SK-N-SH (cell line): ENCODE data around the gene CYP27A1. TPM values are rescaled to one million over a fixed set of nuclear protein-coding genes. Genes with fewer than 3 reads are reported as not detected.

Experiments used
- CTCF ChIA-PET: fragments of 300-600, 350-600 bp; formaldehyde crosslinking; extraction: SDS; loops from one replicate; lab custom pipeline; 2021; lab: Yijun Ruan, JAX
- POLR2A ChIA-PET: fragments of 350-600 bp; sonication (Branson Sonifier 250); formaldehyde crosslinking; extraction: SDS; loops from one replicate; lab custom pipeline; 2020; ENCODE audit warnings: antibody characterized with exemption, inconsistent platforms; lab: Yijun Ruan, JAX
- DNase-seq: peaks from one replicate; pipeline ENCODE4 v3.0.0; 2012
- H2AFZ ChIP-seq: fragments of 200-600 bp; sonication (generic); 2 replicates; pipeline ENCODE4 v1.8.1; 2016; ENCODE audit warnings: antibody characterized with exemption, mild to moderate bottlenecking, low read depth
- H3F3A ChIP-seq: fragments of 200-600 bp; sonication (generic); replicated peaks from 2 replicates; pipeline ENCODE3; 2016; ENCODE audit warnings: antibody characterized with exemption, mild to moderate bottlenecking; ENCODE audit not compliant: insufficient read depth
- H3K27ac ChIP-seq, 2 experiments: fragments of 200-500 bp in 1 of 2; fragments of 200-600 bp in 1 of 2; sonication (Bioruptor generic) in 1 of 2; sonication (generic), shearing (Covaris generic) in 1 of 2; 2 replicates each; pipeline versions ENCODE4 v1.5.1 to v1.6.1; 2014 to 2016; ENCODE audit warnings: low read depth in 2 of 2, inconsistent platforms in 1 of 2, low read length in 1 of 2, mild to moderate bottlenecking in 1 of 2, mixed read lengths in 1 of 2
- H3K27me3 ChIP-seq: fragments of 200-600 bp; sonication (generic), shearing (Covaris generic); 2 replicates; pipeline ENCODE4 v1.6.1; 2016; ENCODE audit warnings: mixed run types; ENCODE audit not compliant: insufficient read depth
- H3K36me3 ChIP-seq, 2 experiments: fragments of 200-500 bp in 1 of 2; fragments of 200-600 bp in 1 of 2; sonication (Bioruptor generic) in 1 of 2; sonication (generic) in 1 of 2; replicated peaks in 1 of 2; 2 replicates each; pipeline versions ENCODE3 to v1.5.1; 2014 to 2016; ENCODE audit warnings: low read length in 1 of 2, mild to moderate bottlenecking in 1 of 2; ENCODE audit not compliant: insufficient read depth in 2 of 2, control insufficient read depth in 1 of 2
- H3K4me1 ChIP-seq, 2 experiments: fragments of 200-500 bp in 1 of 2; fragments of 200-600 bp in 1 of 2; sonication (Bioruptor generic) in 1 of 2; sonication (generic), shearing (Covaris generic) in 1 of 2; 2 replicates each; pipeline versions ENCODE4 v1.5.1 to v1.6.1; 2014 to 2016; ENCODE audit warnings: low read depth in 1 of 2, low read length in 1 of 2, mixed run types in 1 of 2; ENCODE audit not compliant: insufficient read depth in 2 of 2, control insufficient read depth in 1 of 2
- H3K4me2 ChIP-seq: fragments of 200-600 bp; sonication (generic), shearing (Covaris generic); 2 replicates; pipeline ENCODE4 v1.6.1; 2017; ENCODE audit warnings: mixed run types
- H3K4me3 ChIP-seq, 2 experiments: fragments of 200-500 bp in 1 of 2; fragments of 200-600 bp in 1 of 2; sonication (Bioruptor generic) in 1 of 2; sonication (generic), shearing (Covaris generic) in 1 of 2; 2 replicates each; pipeline versions ENCODE4 v1.5.1 to v1.8.1; 2014 to 2016; ENCODE audit warnings: low read depth in 2 of 2, inconsistent platforms in 1 of 2, low read length in 1 of 2, mild to moderate bottlenecking in 1 of 2, mixed read lengths in 1 of 2, moderate library complexity in 1 of 2
- H3K79me2 ChIP-seq: fragments of 200-600 bp; sonication (generic); 2 replicates; pipeline ENCODE4 v1.8.1; 2017; ENCODE audit warnings: mild to moderate bottlenecking; ENCODE audit not compliant: insufficient read depth
- H3K9ac ChIP-seq: fragments of 200-600 bp; sonication (generic); 2 replicates; pipeline ENCODE4 v1.6.1; 2017; ENCODE audit warnings: mixed run types
- H3K9me2 ChIP-seq: fragments of 200-600 bp; sonication (generic); 2 replicates; pipeline ENCODE4 v1.6.1; 2017; ENCODE audit warnings: mixed run types
- H3K9me3 ChIP-seq: fragments of 200-600 bp; sonication (generic); 2 replicates; pipeline ENCODE4 v1.6.1; 2017; ENCODE audit warnings: mixed run types, mild to moderate bottlenecking, moderate library complexity
- H4K20me1 ChIP-seq: fragments of 200-600 bp; sonication (generic); 2 replicates; pipeline ENCODE4 v1.6.1; 2017; ENCODE audit warnings: mild to moderate bottlenecking, mixed run types; ENCODE audit not compliant: insufficient read depth
- CTCF ChIP-seq: fragments of 200-600 bp; sonication (generic); IDR thresholded peaks from 2 replicates; pipeline ENCODE4 v1.6.1; 2017; ENCODE audit warnings: antibody characterized with exemption, mild to moderate bottlenecking, moderate library complexity
- EP300 ChIP-seq, 2 experiments: IDR thresholded peaks; 2 replicates each; pipeline versions ENCODE4 v1.4.0 to v1.6.1; 2012; ENCODE audit warnings: borderline replicate concordance in 1 of 2, low read depth in 1 of 2, low read length in 1 of 2
- EZH2phosphoT487 ChIP-seq: fragments of 200-600 bp; sonication (generic); IDR thresholded peaks from 2 replicates; pipeline ENCODE4 v1.6.1; 2017; ENCODE audit warnings: low read depth, mixed run types, mild to moderate bottlenecking, antibody characterized with exemption, moderate library complexity, borderline replicate concordance
- FOXJ3 ChIP-seq: sonication (generic); formaldehyde crosslinking; IDR thresholded peaks from 2 replicates; pipeline ENCODE4 v1.5.1; 2020; ENCODE audit warnings: mild to moderate bottlenecking, missing genetic modification reagents
- FOXM1 ChIP-seq: IDR thresholded peaks from 2 replicates; pipeline ENCODE4 v1.4.0; 2012; ENCODE audit warnings: low read depth, mild to moderate bottlenecking
- GABPA ChIP-seq: IDR thresholded peaks from 2 replicates; pipeline ENCODE4 v1.4.0; 2012; ENCODE audit warnings: low read depth, mild to moderate bottlenecking
- IRF3 ChIP-seq: fragments of 150-350 bp; IDR thresholded peaks from 2 replicates; pipeline ENCODE4 v1.6.1; 2016; ENCODE audit warnings: mild to moderate bottlenecking, low read depth, low read length
- MAX ChIP-seq: IDR thresholded peaks from 2 replicates; pipeline ENCODE4 v1.4.0; 2012; ENCODE audit warnings: low read depth
- MXI1 ChIP-seq: IDR thresholded peaks from 2 replicates; pipeline ENCODE4 v1.6.1; 2012; ENCODE audit warnings: mild to moderate bottlenecking, low read depth, low read length, improper control_type of control experiment
- POLR2AphosphoS5 ChIP-seq: IDR thresholded peaks from 2 replicates; pipeline ENCODE4 v1.6.1; 2012; ENCODE audit warnings: low read depth, low read length
- RCOR1 ChIP-seq: fragments of 150-350 bp; IDR thresholded peaks from 2 replicates; pipeline ENCODE4 v1.6.1; 2017; ENCODE audit warnings: antibody characterized with exemption, low read length
- SIN3A ChIP-seq: IDR thresholded peaks from 2 replicates; pipeline ENCODE4 v1.6.1; 2012; ENCODE audit warnings: low read depth, mild to moderate bottlenecking, low read length, moderate library complexity, borderline replicate concordance
- SMC3 ChIP-seq: IDR thresholded peaks from 2 replicates; pipeline ENCODE4 v1.6.1; 2012; ENCODE audit warnings: low read depth, low read length, improper control_type of control experiment
- USF1 ChIP-seq: IDR thresholded peaks from 2 replicates; pipeline ENCODE4 v1.4.0; 2012; ENCODE audit warnings: low read depth, borderline replicate concordance
- USF2 ChIP-seq: fragments of 150-350 bp; IDR thresholded peaks from 2 replicates; pipeline ENCODE4 v1.6.1; 2017; ENCODE audit warnings: antibody characterized with exemption, low read length, low read depth, borderline replicate concordance
- ZBTB33 ChIP-seq: IDR thresholded peaks from 2 replicates; pipeline ENCODE4 v1.4.0; 2012; ENCODE audit warnings: low read depth, borderline replicate concordance
- WGBS: methylation state at CpG from one replicate; pipeline ENCODE4 v1.1.6; 2017; ENCODE audit warnings: low lambda C conversion rate; 5-methylcytosine and 5-hydroxymethylcytosine counted together
- polyA plus RNA-seq, 3 experiments: library from polyadenylated mRNA; depleted of rRNA; stranded (reverse); fragments of >200 nt; gene quantifications; 2 replicates each; pipeline ENCODE4 v1.2.3, GENCODE V29; 2012

Gene CYP27A1
- polyA plus RNA-seq, 1 of the 3 experiments (the other 2 are of a cell fraction), result 0.54 TPM

GRCh38 chr2:218815649-218816048 is 33.7 kb downstream of the CYP27A1 start:
- Histone ChIP-seq H2AFZ (no peak overlapping the region), H3K36me3 (no peaks in the 10 kb centered on the region), H3K27ac (no peak overlapping the region), H3K79me2 (no peaks in the 10 kb centered on the region), H3K27me3 (no peaks in the 10 kb centered on the region; the same call in 1 of the 2 replicates), H3K4me3 (no peak overlapping the region), H3K4me2 (no peak overlapping the region), H3K9me2 (no peaks in the 10 kb centered on the region), H3K9me3 (no peaks in the 10 kb centered on the region), H3F3A (no peaks in the 10 kb centered on the region), H3K9ac (no peak overlapping the region), H4K20me1 (no peaks in the 10 kb centered on the region), H3K4me1 (no peaks in the 10 kb centered on the region)
- DNase-seq, result no peak
- POLR2A ChIA-PET, result no interaction called here
- CTCF ChIA-PET, result interaction anchor here (1.2 kb wide), 1 partner anchor 32 kb away, joined by 3 read pairs; no protein-coding TSS in a partner anchor
- no peak for TF ChIP-seq USF2
- no peak for TF ChIP-seq FOXM1
- no peak for TF ChIP-seq IRF3
- no peak for TF ChIP-seq EP300 (IDR thresholded peaks at IDR 0.05; ENCODE audit: borderline replicate concordance in 1 of 2, low read depth in 1 of 2, low read length in 1 of 2)
- no peak for TF ChIP-seq SMC3
- TF ChIP-seq CTCF, result no peak
- no peak for TF ChIP-seq POLR2AphosphoS5
- no peak for TF ChIP-seq GABPA
- TF ChIP-seq EZH2phosphoT487, result no peak
- no peak for TF ChIP-seq ZBTB33
- no peak for TF ChIP-seq SIN3A
- TF ChIP-seq USF1, result no peak
- TF ChIP-seq MXI1, result no peak
- no peak for TF ChIP-seq MAX
- no peak for TF ChIP-seq FOXJ3 (CRISPR knock-in tag)
- no peak for TF ChIP-seq RCOR1
- WGBS, result 57% methylated on average over 2 of the region's 4 CpGs
